K562 (cell line): ENCODE measurements around the gene CBX3. TPM values are rescaled to one million over a fixed set of nuclear protein-coding genes. Genes with fewer than 3 reads are reported as not detected.

Experiments
- ATAC-seq: fragments of 200-7000 bp; cut with Tn5 transposase; 3 replicates; pipeline ENCODE4 v1.9.1; 2020; ENCODE audit warnings: moderate library complexity
- BruUV-seq: library from RNA; stranded (reverse); fragments of 400-500 nt; replicated peaks from 2 replicates; lab custom pipeline; 2021; lab: Mats Ljungman, UMichigan
- CTCF ChIA-PET: fragments of 300-600 bp; formaldehyde crosslinking; extraction: SDS; loops from one replicate; lab custom pipeline; 2021; ENCODE audit warnings: low intra/inter-chr PET ratio; lab: Yijun Ruan, JAX
- POLR2A ChIA-PET: fragments of 300-600, 350-650 bp; sonication (Branson Sonifier 250); formaldehyde crosslinking; extraction: SDS; loops from one replicate; lab custom pipeline; 2021; ENCODE audit warnings: antibody characterized with exemption, inconsistent platforms; lab: Yijun Ruan, JAX
- DNase-seq, 4 experiments: peaks; one replicate each; pipeline versions ENCODE4 v3.0.0 to v3.0.0-alpha.2; 2011 to 2018; ENCODE audit warnings: low spot score in 3 of 4, mixed read lengths in 3 of 4; ENCODE audit errors: extremely low read depth in 1 of 4
- FAIRE-seq: peaks from 2 replicates; lab custom pipeline; 2011; peaks lifted over from hg19 to GRCh38; lab: Jason Lieb, UNC
- H2AFZ ChIP-seq: 2 replicates; pipeline ENCODE4 v1.6.0; 2011; ENCODE audit warnings: low read depth, low read length, control low read depth, inconsistent platforms
- H3K27ac ChIP-seq: fragments of 200-600 bp; 3 replicates; pipeline ENCODE4 v1.8.0; 2011; ENCODE audit warnings: low read depth, mild to moderate bottlenecking, control low read depth, inconsistent platforms, low read length, moderate library complexity, mixed read lengths; ENCODE audit errors: extremely low read depth
- H3K27me3 ChIP-seq, 2 experiments: fragments of 300-600 bp in 1 of 2; 2 replicates in 1 of 2; 3 replicates in 1 of 2; pipeline versions ENCODE4 v1.6.0 to v1.8.0; 2011; ENCODE audit warnings: inconsistent platforms in 2 of 2, low read length in 2 of 2, mild to moderate bottlenecking in 1 of 2, mixed read lengths in 1 of 2, moderate library complexity in 1 of 2; ENCODE audit not compliant: control insufficient read depth in 2 of 2, insufficient read depth in 2 of 2
- H3K36me3 ChIP-seq: fragments of 300-600 bp; 3 replicates; pipeline ENCODE4 v1.8.0; 2011; ENCODE audit warnings: mild to moderate bottlenecking, low read length, inconsistent platforms; ENCODE audit not compliant: control insufficient read depth, insufficient read depth
- H3K4me1 ChIP-seq, 2 experiments: fragments of 200-600 bp in 1 of 2; replicated peaks in 1 of 2; 2 replicates in 1 of 2; 3 replicates in 1 of 2; pipeline versions ENCODE4 v1.5.1 to v1.8.0; 2011; ENCODE audit warnings: inconsistent platforms in 2 of 2, low read length in 2 of 2, mild to moderate bottlenecking in 1 of 2, mixed read lengths in 1 of 2, moderate library complexity in 1 of 2; ENCODE audit not compliant: control insufficient read depth in 2 of 2, insufficient read depth in 2 of 2
- H3K4me2 ChIP-seq: 2 replicates; pipeline ENCODE4 v1.6.1; 2011; ENCODE audit warnings: low read length, control low read depth, inconsistent platforms, mixed read lengths; ENCODE audit not compliant: insufficient read depth
- H3K4me3 ChIP-seq: fragments of 200-600 bp; sonication (generic), shearing (Covaris generic); 2 replicates; pipeline ENCODE4 v1.5.1; 2016; ENCODE audit warnings: control low read depth, inconsistent platforms
- H3K79me2 ChIP-seq: fragments of 200-600 bp; 3 replicates; pipeline ENCODE4 v1.8.0; 2011; ENCODE audit warnings: low read length, inconsistent platforms; ENCODE audit not compliant: control insufficient read depth, insufficient read depth
- H3K9ac ChIP-seq, 2 experiments: 2 replicates each; pipeline versions ENCODE4 v1.6.0 to v1.6.1; 2011; ENCODE audit warnings: low read depth in 2 of 2, low read length in 2 of 2, control low read depth in 1 of 2, inconsistent platforms in 1 of 2, mild to moderate bottlenecking in 1 of 2, mixed read lengths in 1 of 2; ENCODE audit not compliant: insufficient read depth in 1 of 2
- H3K9me1 ChIP-seq: one replicate; pipeline ENCODE4 v1.6.0; 2011; ENCODE audit warnings: inconsistent platforms, mild to moderate bottlenecking, low read length, moderate library complexity; ENCODE audit not compliant: control insufficient read depth, insufficient read depth
- H3K9me3 ChIP-seq: replicated peaks from 2 replicates; pipeline ENCODE4 v1.5.1; 2011; ENCODE audit warnings: low read depth, low read length, inconsistent platforms; ENCODE audit not compliant: control insufficient read depth, insufficient read depth
- H4K20me1 ChIP-seq: replicated peaks from 2 replicates; pipeline ENCODE4 v1.6.1; 2011; ENCODE audit warnings: low read length, inconsistent platforms, mixed read lengths; ENCODE audit not compliant: control insufficient read depth, insufficient read depth
- C11orf30 ChIP-seq: fragments of 450-650 bp; IDR thresholded peaks from 2 replicates; pipeline ENCODE4 v1.6.1; 2016; ENCODE audit warnings: low read depth, mild to moderate bottlenecking
- CBX2 ChIP-seq: fragments of 200-600 bp; sonication (generic); IDR thresholded peaks from one replicate; pipeline ENCODE4 v1.6.1; 2012; ENCODE audit warnings: mild to moderate bottlenecking, low read length, inconsistent platforms; ENCODE audit not compliant: insufficient read depth, poor library complexity, severe bottlenecking
- ESRRA ChIP-seq: fragments of 450-650 bp; IDR thresholded peaks from 2 replicates; pipeline ENCODE4 v1.6.1; 2014; ENCODE audit warnings: low read depth, mild to moderate bottlenecking, moderate library complexity, borderline replicate concordance
- FOXO4 ChIP-seq: fragments of 450-650 bp; formaldehyde crosslinking; IDR thresholded peaks from 2 replicates; pipeline ENCODE4 v1.4.0; 2020; ENCODE audit warnings: mild to moderate bottlenecking, moderate library complexity
- KAT2B ChIP-seq: IDR thresholded peaks from one replicate; pipeline ENCODE4 v1.6.1; 2012; ENCODE audit warnings: low read depth, mild to moderate bottlenecking, control low read depth, inconsistent platforms, low read length, moderate library complexity
- MAFG ChIP-seq: fragments of 450-650 bp; conservative IDR thresholded peaks from 2 replicates; pipeline ENCODE4 v1.6.1; 2016; ENCODE audit warnings: missing genetic modification characterization, missing compliant biosample characterization
- MED1 ChIP-seq: sonication (generic); formaldehyde crosslinking; IDR thresholded peaks from 2 replicates; pipeline ENCODE4 v1.8.1; 2023; ENCODE audit warnings: missing genetic modification reagents, borderline replicate concordance
- POLR2A ChIP-seq: fragments of 450-650 bp; conservative IDR thresholded peaks from 2 replicates; pipeline ENCODE4 v1.6.1; 2016
- RFX7 ChIP-seq: fragments of 250-450 bp; sonication (Bioruptor Pico); IDR thresholded peaks from 2 replicates; pipeline ENCODE4 v1.5.1; 2021; ENCODE audit warnings: mild to moderate bottlenecking
- SREBF1 ChIP-seq: fragments of 150-350 bp; IDR thresholded peaks from 2 replicates; pipeline ENCODE4 v1.6.1; 2014; ENCODE audit warnings: antibody characterized with exemption, low read depth, low read length, borderline replicate concordance
- ZNF197 ChIP-seq: fragments of 200-800 bp; sonication (Bioruptor generic); IDR thresholded peaks from 2 replicates; pipeline ENCODE4 v1.6.1; 2016; ENCODE audit warnings: low read depth, missing genetic modification characterization, missing compliant biosample characterization
- ZNF316 ChIP-seq: fragments of 450-650 bp; IDR thresholded peaks from 2 replicates; pipeline ENCODE4 v1.6.1; 2016
- WGBS: fragments of 100-300 bp; shearing (Covaris generic); methylation state at CpG from one replicate; pipeline ENCODE4 v1.1.6; 2016; ENCODE audit warnings: low coverage, mixed read lengths; ENCODE audit not compliant: insufficient coverage; ENCODE audit errors: missing lambda C conversion rate; 5-methylcytosine and 5-hydroxymethylcytosine counted together
- in situ Hi-C: fragments of 300-500 bp; cut with MboI; formaldehyde crosslinking; loops from 4 replicates; pipeline ENCODE4 v1.15.0; 2018; ENCODE audit warnings: inconsistent platforms, mixed read lengths
- intact Hi-C: fragments of 100-400 bp; cut with micrococcal nuclease; formaldehyde crosslinking; loops from 2 replicates; pipeline ENCODE4 v1.14.2; 2022
- polyA plus RNA-seq, 8 experiments: library from polyadenylated mRNA; depleted of rRNA in 4 of 8; stranded (reverse) in 5 of 8; unstranded in 3 of 8; fragments of >200 nt; fragmentation: Nextera tagmentation in 2 of 8; fragmentation: Illumina TruSeq in 1 of 8; extraction: Ambion mirVana in 2 of 8; extraction: Trizol in 1 of 8; gene quantifications; 2 replicates each; pipeline versions ENCODE4 v1.2.1 to v1.2.3, GENCODE V29; 2011 to 2014; ENCODE audit warnings: inconsistent platforms in 1 of 8, missing spikeins in 1 of 8
- total RNA-seq, 7 experiments: library from RNA; depleted of rRNA in 6 of 7; stranded (reverse); fragments of >200 nt in 6 of 7; fragmentation: Illumina TruSeq in 2 of 7; extraction: Trizol in 2 of 7; gene quantifications; 2 replicates each; pipeline versions ENCODE4 v1.2.1 to v1.2.3, GENCODE V29; 2011 to 2021; ENCODE audit warnings: low replicate concordance in 1 of 7

CBX3 gene
- total and polyA plus RNA-seq, 9 of the 15 experiments (the other 6 are each of a cell fraction or from before 2014, with no cell fraction given), result 198 to 413 (median 328) TPM

- BruUV-seq, result no TSS peak
- ATAC-seq (no peak), DNase-seq (no peak), FAIRE-seq (no peak)
- Histone ChIP-seq H3K27ac (no peak overlapping the region), H2AFZ (no peak overlapping the region), H3K4me1 (peaks cover 7 to 13% of the 10 kb centered on the region in 2 experiments; a peak in 4 of 5 replicates), H3K9me1 (no peaks in the 10 kb centered on the region), H3K4me2 (no peak overlapping the region), H3K27me3 (no peaks in the 10 kb centered on the region), H3K9me3 (no peaks in the 10 kb centered on the region), H4K20me1 (peaks cover 11% of the 10 kb centered on the region; the same call in 1 of the 2 replicates), H3K36me3 (peaks cover 2% of the 10 kb centered on the region; the same call in 1 of the 3 replicates), H3K9ac (no peak overlapping the region), H3K4me3 (no peak overlapping the region), H3K79me2 (peaks cover 15% of the 10 kb centered on the region)
- ChIA-PET POLR2A (interaction anchor here (2.5 kb wide), 1 partner anchor 19 kb away, joined by 17 read pairs; no protein-coding TSS in a partner anchor), CTCF (no interaction called here)
- intact Hi-C loops (no loop called here), in situ Hi-C loops (no loop called here)
- WGBS, result 67% methylated on average over 6 of the region's 6 CpGs
- no peak for TF ChIP-seq SREBF1
- peak; percentile 18; the same call in 1 of the 2 replicates for TF ChIP-seq MAFG (tag)
- peak; percentile 35; the same call in 1 of the 2 replicates for TF ChIP-seq C11orf30
- TF ChIP-seq CBX2, result no peak
- TF ChIP-seq ZNF316, result peak; percentile 56
Observed at GRCh38 chr7:26168458-26169023, 33.0 kb upstream of the CBX3 start.

DNA sequence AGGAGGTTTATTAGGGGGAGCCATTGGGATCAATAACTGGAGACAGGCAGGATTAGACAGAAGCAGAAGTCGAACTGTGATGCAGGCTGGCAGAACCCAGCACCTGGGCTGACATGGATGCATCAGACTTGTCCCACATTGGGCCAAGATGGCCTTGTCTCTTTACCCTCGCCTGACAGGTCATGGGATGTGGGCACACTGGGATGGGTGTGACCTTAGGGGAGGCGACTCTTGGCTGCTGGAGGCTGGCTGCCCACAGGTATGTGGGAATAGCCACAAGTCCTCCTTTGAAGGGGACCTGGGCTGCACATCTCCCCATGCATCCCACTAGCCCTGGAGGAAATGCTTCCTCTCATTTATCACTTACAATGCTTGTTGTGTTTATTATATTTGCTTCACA lies 32.3 kb upstream of the CBX3 start:
- POLR2A ChIA-PET, result interaction anchor here (0.7 to 1.5 kb wide), 2 partner anchors 11 to 325 kb away, joined by 3 to 11 read pairs; no protein-coding TSS in a partner anchor
- intact Hi-C loops, result no loop called here
- H3K4me2 ChIP-seq, result no peak overlapping the region
- peaks cover 7 to 13% of the 10 kb centered on the region in 2 experiments; a peak in 4 of 5 replicates for H3K4me1 ChIP-seq
- in situ Hi-C loops, result no loop called here
- ATAC-seq (no peak), DNase-seq (no peak), FAIRE-seq (no peak)
- no peak overlapping the region for H3K4me3 ChIP-seq
- peaks cover 11% of the 10 kb centered on the region; the same call in 1 of the 2 replicates for H4K20me1 ChIP-seq
- H3K9me1 ChIP-seq, result no peaks in the 10 kb centered on the region
- 23% methylated on average over 3 of the region's 3 CpGs for WGBS
- H3K9me3 ChIP-seq, result no peaks in the 10 kb centered on the region
- CTCF ChIA-PET, result no interaction called here
- H3K27me3 ChIP-seq, result no peaks in the 10 kb centered on the region
- no peak overlapping the region for H3K27ac ChIP-seq
- peaks cover 2% of the 10 kb centered on the region; the same call in 1 of the 3 replicates for H3K36me3 ChIP-seq
- H3K9ac ChIP-seq, result no peak overlapping the region
- H2AFZ ChIP-seq, result no peak overlapping the region
- BruUV-seq, result no TSS peak
- H3K79me2 ChIP-seq, result peaks cover 15% of the 10 kb centered on the region
- TF ChIP-seq ZNF197 (CRISPR knock-in tag) (no peak), ESRRA (no peak), RFX7 (no peak), POLR2A (no peak), MED1 (CRISPR knock-in tag) (no peak), KAT2B (no peak), FOXO4 (CRISPR knock-in tag) (no peak)
